ENCODE data around the gene FAM234A.
A peak's percentile ranks its signal among the peaks of the same experiment; 100 is the strongest.

FAM234A gene

DNA sequence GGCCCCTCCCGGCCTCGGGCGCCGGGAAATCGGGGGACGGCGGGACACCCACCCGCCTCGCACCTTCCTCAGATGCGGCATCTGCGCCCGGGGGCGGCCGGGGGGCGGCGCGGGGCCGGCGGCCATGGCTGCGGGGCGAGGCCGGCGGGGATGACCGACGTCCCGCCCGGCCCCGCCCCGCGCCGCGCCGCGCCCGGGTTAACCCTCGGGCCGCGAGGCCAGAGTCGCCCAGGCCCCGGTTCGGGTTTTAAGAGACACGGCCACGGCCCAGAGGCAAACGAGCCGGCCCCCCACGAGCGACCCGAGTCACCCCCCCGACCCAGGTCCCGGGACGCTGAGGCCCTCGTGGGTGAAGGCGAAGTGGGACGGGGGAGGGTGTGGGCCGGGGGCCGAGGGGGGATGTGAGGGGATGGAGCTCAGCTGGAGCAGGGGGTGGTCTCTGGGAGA, 41.2 kb downstream of the FAM234A start, which contains the start of gene RGS11:
RGS11 (minus strand) TSS at position 159 of the 447 bp plus-strand sequence; CDS start at position 126, 33 bp downstream.
- no peaks in the 10 kb centered on the region for H3K9me3 ChIP-seq (ENCODE audit: low read length)
- no peak within 1 kb of the TSS for H3K27ac ChIP-seq (ENCODE audit: low read depth, low read length, poor library complexity, severe bottlenecking)
- no peaks in the 10 kb centered on the region for H4K20me1 ChIP-seq (ENCODE audit: insufficient read depth, low read length)
- H3K4me3 ChIP-seq (ENCODE audit: low read depth, low read length, poor library complexity, severe bottlenecking) = peak within 1 kb of the TSS; percentile 47
- H3K4me2 ChIP-seq (ENCODE audit: low read length) = peak within 1 kb of the TSS; percentile 64
- no peak within 1 kb of the TSS for H3K9ac ChIP-seq (ENCODE audit: low read length)
- H3F3A ChIP-seq (ENCODE audit: insufficient read depth, low read length) = no peaks in the 10 kb centered on the region
- peaks cover 7% of the 10 kb centered on the region; the same call in 1 of the 2 replicates for H3K27me3 ChIP-seq (ENCODE audit: insufficient read depth, low read length)
- no peak within 1 kb of the TSS for H2AFZ ChIP-seq (ENCODE audit: low read length)
- H3K36me3 ChIP-seq (ENCODE audit: insufficient read depth, low read length) = no peaks in the 10 kb centered on the region
- H3K4me1 ChIP-seq (ENCODE audit: insufficient read depth, low read length, severe bottlenecking) = peaks cover 9% of the 10 kb centered on the region
- no peaks in the 10 kb centered on the region for H3K79me2 ChIP-seq (ENCODE audit: insufficient read depth, low read length)
- no peaks in the 10 kb centered on the region for H3K9me2 ChIP-seq (ENCODE audit: low read depth, low read length)
- TF ChIP-seq EZH2 (IDR thresholded peaks at IDR 0.05; ENCODE audit: borderline replicate concordance, low read length) = no peak
- TF ChIP-seq, protein P1, sequence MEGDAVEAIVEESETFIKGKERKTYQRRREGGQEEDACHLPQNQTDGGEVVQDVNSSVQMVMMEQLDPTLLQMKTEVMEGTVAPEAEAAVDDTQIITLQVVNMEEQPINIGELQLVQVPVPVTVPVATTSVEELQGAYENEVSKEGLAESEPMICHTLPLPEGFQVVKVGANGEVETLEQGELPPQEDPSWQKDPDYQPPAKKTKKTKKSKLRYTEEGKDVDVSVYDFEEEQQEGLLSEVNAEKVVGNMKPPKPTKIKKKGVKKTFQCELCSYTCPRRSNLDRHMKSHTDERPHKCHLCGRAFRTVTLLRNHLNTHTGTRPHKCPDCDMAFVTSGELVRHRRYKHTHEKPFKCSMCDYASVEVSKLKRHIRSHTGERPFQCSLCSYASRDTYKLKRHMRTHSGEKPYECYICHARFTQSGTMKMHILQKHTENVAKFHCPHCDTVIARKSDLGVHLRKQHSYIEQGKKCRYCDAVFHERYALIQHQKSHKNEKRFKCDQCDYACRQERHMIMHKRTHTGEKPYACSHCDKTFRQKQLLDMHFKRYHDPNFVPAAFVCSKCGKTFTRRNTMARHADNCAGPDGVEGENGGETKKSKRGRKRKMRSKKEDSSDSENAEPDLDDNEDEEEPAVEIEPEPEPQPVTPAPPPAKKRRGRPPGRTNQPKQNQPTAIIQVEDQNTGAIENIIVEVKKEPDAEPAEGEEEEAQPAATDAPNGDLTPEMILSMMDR (IDR thresholded peaks at IDR 0.05; ENCODE audit: low read length) = no peak

DNA sequence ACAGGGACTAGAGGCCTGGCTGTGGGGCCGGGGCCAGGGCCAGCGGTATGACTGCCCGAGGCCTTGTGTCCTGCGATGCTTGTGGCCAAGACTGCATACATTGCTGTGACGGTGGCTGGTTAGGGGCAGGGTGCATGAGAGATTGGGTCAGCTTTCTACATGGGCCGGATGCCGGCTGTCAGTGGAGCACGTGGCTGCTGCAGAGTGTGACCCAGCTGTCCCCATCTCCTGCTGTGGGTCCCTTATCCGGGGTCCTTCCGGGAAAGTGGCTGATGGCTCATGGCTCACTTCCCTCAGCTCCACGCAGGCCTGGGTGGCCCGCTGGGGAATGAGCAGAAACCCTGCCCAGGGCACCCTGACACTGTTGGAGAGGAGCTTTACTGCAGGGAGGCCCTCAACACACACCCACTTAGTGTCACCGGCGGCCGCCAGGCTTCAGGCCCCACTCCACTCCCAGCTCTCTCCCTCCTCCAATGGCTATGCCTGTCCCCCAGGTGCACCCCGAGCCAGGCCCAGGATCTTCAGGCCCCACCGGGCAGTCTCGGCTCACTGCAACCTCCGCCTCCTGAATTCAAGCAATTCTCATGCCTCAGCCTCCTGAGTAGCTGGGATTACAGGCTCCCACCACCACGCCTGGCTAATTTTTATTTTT, 41.9 kb downstream of the FAM234A start:
- no peak for TF ChIP-seq EZH2 (IDR thresholded peaks at IDR 0.05; ENCODE audit: borderline replicate concordance, low read length)
- TF ChIP-seq, protein P1 (IDR thresholded peaks at IDR 0.05; ENCODE audit: low read length) = no peak
- H3K9me3 ChIP-seq (ENCODE audit: low read length) = no peaks in the 10 kb centered on the region
- no peaks in the 10 kb centered on the region for H3F3A ChIP-seq (ENCODE audit: insufficient read depth, low read length)
- no peaks in the 10 kb centered on the region for H4K20me1 ChIP-seq (ENCODE audit: insufficient read depth, low read length)
- H3K4me3 ChIP-seq (ENCODE audit: low read depth, low read length, poor library complexity, severe bottlenecking) = no peak overlapping the region
- H3K27me3 ChIP-seq (ENCODE audit: insufficient read depth, low read length) = peaks cover 3% of the 10 kb centered on the region; the same call in 1 of the 2 replicates
- H2AFZ ChIP-seq (ENCODE audit: low read length) = no peak overlapping the region
- H3K36me3 ChIP-seq (ENCODE audit: insufficient read depth, low read length) = no peaks in the 10 kb centered on the region
- no peak overlapping the region for H3K4me2 ChIP-seq (ENCODE audit: low read length)
- H3K4me1 ChIP-seq (ENCODE audit: insufficient read depth, low read length, severe bottlenecking) = peaks cover 9% of the 10 kb centered on the region
- H3K9me2 ChIP-seq (ENCODE audit: low read depth, low read length) = no peaks in the 10 kb centered on the region
- no peak overlapping the region for H3K27ac ChIP-seq (ENCODE audit: low read depth, low read length, poor library complexity, severe bottlenecking)
- no peak overlapping the region for H3K9ac ChIP-seq (ENCODE audit: low read length)
- H3K79me2 ChIP-seq (ENCODE audit: insufficient read depth, low read length) = no peaks in the 10 kb centered on the region

GRCh38 chr16:278863-279366, 44.3 kb downstream of the FAM234A start:
- no peak for TF ChIP-seq EZH2 (IDR thresholded peaks at IDR 0.05; ENCODE audit: borderline replicate concordance, low read length)
- TF ChIP-seq, protein P1 (IDR thresholded peaks at IDR 0.05; ENCODE audit: low read length) = no peak
- H3K36me3 ChIP-seq (ENCODE audit: insufficient read depth, low read length) = no peaks in the 10 kb centered on the region
- no peaks in the 10 kb centered on the region for H3K9me2 ChIP-seq (ENCODE audit: low read depth, low read length)
- H2AFZ ChIP-seq (ENCODE audit: low read length) = no peak overlapping the region
- no peaks in the 10 kb centered on the region for H3K9me3 ChIP-seq (ENCODE audit: low read length)
- H3K4me2 ChIP-seq (ENCODE audit: low read length) = no peak overlapping the region
- H3K27ac ChIP-seq (ENCODE audit: low read depth, low read length, poor library complexity, severe bottlenecking) = no peak overlapping the region
- no peaks in the 10 kb centered on the region for H3F3A ChIP-seq (ENCODE audit: insufficient read depth, low read length)
- no peaks in the 10 kb centered on the region for H4K20me1 ChIP-seq (ENCODE audit: insufficient read depth, low read length)
- no peak overlapping the region for H3K9ac ChIP-seq (ENCODE audit: low read length)
- H3K4me3 ChIP-seq (ENCODE audit: low read depth, low read length, poor library complexity, severe bottlenecking) = no peak overlapping the region
- H3K79me2 ChIP-seq (ENCODE audit: insufficient read depth, low read length) = no peaks in the 10 kb centered on the region
- peaks cover 6% of the 10 kb centered on the region for H3K4me1 ChIP-seq (ENCODE audit: insufficient read depth, low read length, severe bottlenecking)
- peaks cover 3% of the 10 kb centered on the region; the same call in 1 of the 2 replicates for H3K27me3 ChIP-seq (ENCODE audit: insufficient read depth, low read length)

Measured in OCI-LY1 (cell line).